GM13976 (cell line): Measurements from ENCODE around the gene AAK1.
"Not testable (repeated sequence)": the region's sequence is repeated elsewhere in the genome, so short reads cannot be mapped to it uniquely, and the experiment has no call there.

Experiments
- DNase-seq: peaks from one replicate; pipeline ENCODE4 v3.0.0; 2012; ENCODE audit warnings: low spot score
- CTCF ChIP-seq: IDR thresholded peaks from 2 replicates; pipeline ENCODE4 v1.5.1; 2012; ENCODE audit warnings: borderline replicate concordance, mild to moderate bottlenecking; ENCODE audit not compliant: insufficient read depth; ENCODE audit errors: extremely low read depth, missing control alignments, control extremely low read depth
- in situ Hi-C: fragments of 300-500 bp; cut with MboI; formaldehyde crosslinking; loops from one replicate; pipeline ENCODE4 v1.12.0; 2022; ENCODE audit warnings: low sequenced_read_pairs, mixed read lengths, inconsistent platforms; ENCODE audit not compliant: unreplicated experiment

AAK1 gene

GRCh38 chr2:69660637-69661036 is 17.1 kb upstream of the AAK1 start:
- TF ChIP-seq CTCF, result no peak
- in situ Hi-C loops, result no loop called here
- no peak for DNase-seq

- in situ Hi-C loops, result no loop called here
These were observed 16.5 kb upstream of the AAK1 start for GRCh38 chr2:69659941-69660483.

GRCh38 chr2:69659349-69659748 is 15.8 kb upstream of the AAK1 start:
- TF ChIP-seq CTCF, result no peak
- in situ Hi-C loops, result no loop called here
- no peak for DNase-seq

More at GRCh38 chr2:69659941-69660483, 16.5 kb upstream of the AAK1 start:
- TF ChIP-seq CTCF, result no peak
- no peak for DNase-seq

GRCh38 chr2:69652206-69652605 is 8.7 kb upstream of the AAK1 start:
- no peak for TF ChIP-seq CTCF
- in situ Hi-C loops, result no loop called here
- no peak for DNase-seq

- in situ Hi-C loops, DNase-seq: not testable (repeated sequence)
These were observed 3.7 kb upstream of the AAK1 start for GRCh38 chr2:69647196-69647595.

GRCh38 chr2:69646714-69647113 is 3.2 kb upstream of the AAK1 start:
- in situ Hi-C loops, result no loop called here
- no peak for TF ChIP-seq CTCF
- no peak for DNase-seq

GRCh38 chr2:69645921-69646320 is 2.4 kb upstream of the AAK1 start:
- no peak for DNase-seq
- in situ Hi-C loops, result no loop called here
- TF ChIP-seq CTCF, result no peak
